GM18520 (cell line): ENCODE results near the gene ROR2.
"Not testable (repeated sequence)": the region's sequence is repeated elsewhere in the genome, so short reads cannot be mapped to it uniquely, and the experiment has no call there.

Source experiments
- ATAC-seq: cut with Tn5 transposase; IDR thresholded peaks from one replicate; pipeline ENCODE4 v1.9.1; 2021; ENCODE audit not compliant: unreplicated experiment

ROR2 gene

DNA sequence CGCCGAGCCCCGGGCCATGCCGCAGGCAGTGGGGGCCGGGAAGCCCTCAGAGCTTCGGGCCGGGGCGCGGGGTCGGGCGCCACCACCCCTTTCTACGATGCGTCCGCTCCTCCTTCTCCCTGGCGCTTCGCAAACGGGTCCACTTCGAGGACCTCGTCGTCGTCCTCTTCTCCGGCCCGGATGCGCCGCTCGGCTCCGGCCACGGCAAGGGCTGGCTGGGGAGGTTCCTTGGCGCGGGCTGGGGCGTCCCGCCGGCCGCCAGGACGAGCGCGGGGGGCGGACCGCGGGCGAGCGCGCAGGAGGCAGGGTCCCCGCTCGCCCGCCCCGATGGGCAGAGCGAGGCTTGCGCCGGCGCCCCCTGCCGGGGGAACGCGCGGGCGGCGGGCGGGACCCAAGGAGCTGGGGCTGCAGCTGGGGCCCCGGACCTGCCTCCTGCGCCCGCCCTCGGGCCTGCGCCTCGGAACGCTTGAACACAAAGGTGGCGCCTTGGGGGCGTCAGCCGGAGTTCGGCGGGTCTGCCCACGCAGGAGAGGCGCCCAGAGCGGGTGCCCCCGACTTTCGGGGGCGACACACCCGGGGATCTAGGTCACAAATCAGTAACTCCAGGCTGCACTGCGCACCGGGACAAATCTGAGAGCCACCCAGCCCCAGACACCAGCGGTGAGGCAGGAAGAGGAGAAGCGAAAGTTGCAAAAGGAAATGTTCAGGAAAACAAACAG, at the start of gene ROR2:
Gene ROR2 (minus strand): TSS at position 283 of the 719 bp plus-strand sequence.
- no peak for ATAC-seq

DNA sequence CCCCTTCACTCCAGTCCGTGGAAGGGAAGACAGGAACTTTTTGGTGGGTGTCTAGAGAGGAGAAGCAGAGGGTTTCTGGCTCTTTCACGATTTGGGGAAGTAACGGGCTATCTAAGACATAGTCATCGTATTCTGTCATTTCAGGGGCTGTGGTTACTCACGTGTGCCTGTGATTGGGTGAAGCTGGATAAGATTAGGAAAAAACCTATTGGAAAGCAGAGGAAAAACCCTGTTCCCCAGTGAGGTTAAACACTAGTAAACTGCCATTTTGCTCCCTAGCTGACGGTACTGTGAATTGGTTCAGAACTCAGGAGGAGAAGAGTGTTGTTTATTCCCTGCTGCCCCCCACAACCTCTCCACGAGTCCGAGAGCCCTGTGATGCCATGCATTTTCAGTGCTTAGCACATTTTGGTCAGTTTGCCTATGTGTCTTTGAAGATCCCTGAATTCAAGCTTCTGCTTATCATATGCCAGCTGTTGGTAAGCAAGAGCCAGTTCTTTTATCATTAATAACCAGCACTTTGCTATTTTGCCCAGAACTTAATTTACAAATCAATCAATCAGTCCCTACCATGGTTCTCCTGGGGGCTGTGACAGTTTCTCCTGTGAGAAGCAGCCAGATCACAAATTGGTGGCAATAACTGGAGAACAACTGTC, 45.1 kb upstream of the ROR2 start:
- no peak for ATAC-seq

DNA sequence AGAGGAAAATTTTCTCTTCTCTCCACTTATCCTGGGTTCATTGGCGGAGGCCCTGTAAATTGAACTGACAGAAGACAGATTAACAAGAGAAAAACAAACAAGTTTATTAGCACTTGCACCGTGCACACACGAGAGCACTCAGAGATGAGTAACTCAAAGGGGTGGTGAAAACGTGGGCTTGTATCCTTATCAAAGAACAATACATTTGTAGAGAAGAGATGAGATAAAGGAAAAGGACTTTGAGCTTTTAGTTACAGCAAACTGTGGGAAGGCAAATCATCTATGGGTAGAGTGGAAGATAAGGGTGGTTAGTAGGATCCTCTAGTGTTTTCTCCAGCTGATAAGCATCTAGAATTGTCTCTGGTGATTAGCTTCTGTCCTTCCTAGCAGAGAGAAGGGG, 44.4 kb upstream of the ROR2 start:
- ATAC-seq: no peak

DNA sequence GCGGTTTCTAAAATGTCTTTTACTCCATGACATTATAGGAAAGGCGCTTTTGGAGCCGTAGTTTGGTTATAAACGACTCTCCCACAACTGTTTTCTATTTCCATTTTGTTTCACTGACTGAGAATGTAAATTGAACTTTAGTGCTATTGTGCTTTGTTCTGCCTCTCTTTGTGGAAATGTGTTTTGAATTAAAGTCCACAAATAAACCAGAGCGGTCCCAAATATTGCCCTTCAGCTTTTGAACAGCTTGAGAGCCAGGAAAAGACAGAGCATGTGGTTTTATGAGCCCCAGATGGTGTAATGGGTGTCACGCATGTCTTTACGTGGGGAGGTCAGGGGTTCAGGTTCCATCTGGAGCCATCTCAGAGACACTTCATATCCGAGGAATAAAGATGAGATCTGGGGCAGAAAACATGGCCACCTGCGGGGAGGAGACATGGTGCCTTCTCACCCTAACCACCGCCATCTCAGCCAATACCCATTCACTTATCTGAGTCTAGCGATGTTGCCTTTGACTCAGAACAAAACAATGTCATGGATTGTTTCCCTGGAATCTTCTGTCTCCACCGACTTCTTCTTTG, 42.5 kb upstream of the ROR2 start:
- no peak for ATAC-seq

DNA sequence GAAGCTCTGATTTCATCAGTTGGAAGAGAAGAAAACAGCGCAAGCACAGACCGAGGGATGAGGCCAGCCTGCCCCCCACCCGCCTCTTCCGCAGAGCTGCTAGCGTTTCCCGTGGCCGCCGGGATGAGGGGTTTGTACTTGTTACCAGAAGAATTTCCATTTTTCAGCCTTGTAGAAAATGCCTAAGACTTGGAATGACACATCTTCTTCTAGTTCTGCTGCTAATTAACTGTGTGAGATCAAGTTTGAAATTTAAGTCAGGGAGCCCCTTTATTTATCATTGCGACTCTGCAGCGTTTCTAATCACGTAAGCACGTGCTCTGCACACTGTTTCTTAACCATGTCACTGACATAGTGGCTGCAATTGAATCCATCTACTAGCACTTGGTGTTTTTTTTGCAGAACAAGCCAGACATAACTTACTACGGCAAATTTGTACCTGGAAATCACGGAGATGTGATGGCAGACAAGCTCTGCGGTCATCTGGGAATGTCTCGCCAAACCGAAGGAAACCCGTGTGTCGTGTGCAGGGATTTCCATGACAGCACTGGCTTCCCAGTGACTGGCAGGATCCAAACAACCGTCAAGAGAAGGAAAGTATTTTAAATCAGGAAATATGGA, 41.8 kb upstream of the ROR2 start:
- no peak for ATAC-seq

DNA sequence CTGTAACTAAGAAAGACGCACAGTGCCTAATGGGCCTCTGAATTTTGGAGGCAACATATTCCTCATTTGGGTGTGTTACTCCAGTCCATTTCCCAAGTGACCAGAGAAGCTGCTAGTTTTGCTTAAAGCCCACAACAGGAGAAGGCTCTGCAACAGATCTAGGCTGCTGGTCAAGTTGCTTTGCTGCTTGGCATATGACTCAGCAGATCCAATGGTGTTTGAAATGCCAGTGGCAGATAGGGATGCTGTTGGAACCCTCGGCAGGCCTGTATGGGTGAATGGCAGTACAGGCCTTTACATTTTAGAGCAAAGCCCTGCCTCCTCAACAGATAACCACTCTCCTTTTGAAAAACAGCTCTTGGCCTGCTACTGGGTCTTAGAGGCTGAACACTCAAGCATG, 36.2 kb upstream of the ROR2 start:
- ATAC-seq: no peak

DNA sequence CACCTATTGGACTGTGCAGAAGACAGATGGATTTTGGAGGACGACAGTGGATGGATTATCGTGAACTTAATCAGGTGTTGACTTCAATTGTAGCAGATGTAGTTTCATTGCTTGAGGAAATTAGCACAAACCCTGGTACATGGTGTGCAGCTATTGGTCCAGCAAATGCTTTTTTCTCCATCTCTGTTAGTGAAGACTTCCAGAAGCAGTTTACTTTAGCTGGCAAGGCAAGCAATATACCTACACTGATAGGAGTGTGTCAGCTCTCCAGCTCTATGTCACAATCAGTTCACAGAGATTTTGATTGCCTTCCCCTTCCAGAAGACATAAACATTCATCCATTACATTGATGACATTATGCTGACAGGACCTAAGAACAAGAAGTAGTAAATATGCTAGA, 35.7 kb upstream of the ROR2 start:
- ATAC-seq: no peak

DNA sequence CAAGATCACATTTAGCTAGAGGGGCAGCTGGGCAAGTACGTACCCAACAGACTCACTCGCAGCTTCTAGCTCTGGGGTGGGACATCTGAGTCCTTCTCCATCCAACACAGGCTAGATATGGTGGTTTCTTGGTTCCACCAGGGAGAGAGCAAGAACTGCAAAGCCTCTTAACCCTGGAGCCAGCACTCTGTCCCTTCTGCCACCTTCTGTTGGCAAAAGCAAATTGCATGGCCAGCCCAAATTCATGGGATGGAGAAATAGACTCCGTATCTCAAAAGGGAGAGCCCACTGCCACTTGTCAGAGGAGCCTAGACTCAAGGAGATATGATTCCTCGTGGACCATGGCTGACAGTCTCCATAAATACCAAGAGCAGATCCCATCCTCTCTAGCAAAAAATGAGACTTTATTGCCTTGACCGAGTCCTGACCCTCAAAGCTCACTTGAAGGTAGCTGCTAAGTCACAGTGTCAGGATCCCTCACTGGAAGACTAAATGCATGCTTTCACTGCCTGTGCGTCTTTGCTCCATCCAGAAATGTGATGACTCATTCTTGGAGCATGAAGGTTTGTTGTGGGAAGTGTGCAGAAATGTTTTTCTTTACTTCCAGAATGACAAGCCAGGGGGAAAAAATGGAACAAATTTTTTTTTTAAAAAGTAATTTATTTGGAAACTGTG, 28.8 kb upstream of the ROR2 start:
- no peak for ATAC-seq

DNA sequence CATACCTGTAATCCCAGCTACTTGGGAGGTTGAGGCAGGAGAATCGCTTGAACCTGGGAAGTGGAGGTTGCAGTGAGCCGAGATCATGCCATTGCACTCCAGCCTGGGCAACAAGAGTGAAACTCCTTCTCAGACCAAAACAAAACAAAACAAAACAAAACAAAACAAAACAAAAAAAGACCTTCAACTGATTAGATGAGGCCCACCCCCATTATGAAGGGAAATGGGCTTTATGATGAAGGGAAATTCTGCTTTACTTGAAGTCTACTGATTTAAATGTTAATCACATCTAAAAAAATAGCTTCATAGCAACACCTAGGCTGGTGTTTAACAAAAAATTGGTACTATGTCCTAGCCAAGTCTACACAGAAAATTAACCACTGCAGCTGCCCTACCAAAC, 25.2 kb upstream of the ROR2 start:
- not testable (repeated sequence) for ATAC-seq

DNA sequence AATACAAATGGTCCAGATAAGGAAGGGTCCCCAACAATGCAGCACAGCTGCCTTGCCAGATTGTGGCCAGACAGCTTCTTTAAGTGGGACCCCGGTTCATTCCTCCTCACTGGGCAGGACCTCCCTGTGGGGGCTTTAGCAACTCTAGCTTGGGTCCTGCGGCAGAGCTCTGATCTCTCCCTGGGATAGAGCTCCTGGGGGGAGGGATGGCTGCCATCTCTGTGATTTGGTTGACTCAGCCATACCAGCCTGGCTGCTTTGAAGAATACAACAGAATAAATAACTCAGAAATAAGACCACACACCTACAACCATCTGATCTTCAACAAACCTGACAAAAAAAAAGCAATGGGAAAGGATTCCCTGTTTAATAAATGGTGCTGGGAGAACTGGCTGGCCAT, 22.7 kb upstream of the ROR2 start:
- no peak for ATAC-seq

DNA sequence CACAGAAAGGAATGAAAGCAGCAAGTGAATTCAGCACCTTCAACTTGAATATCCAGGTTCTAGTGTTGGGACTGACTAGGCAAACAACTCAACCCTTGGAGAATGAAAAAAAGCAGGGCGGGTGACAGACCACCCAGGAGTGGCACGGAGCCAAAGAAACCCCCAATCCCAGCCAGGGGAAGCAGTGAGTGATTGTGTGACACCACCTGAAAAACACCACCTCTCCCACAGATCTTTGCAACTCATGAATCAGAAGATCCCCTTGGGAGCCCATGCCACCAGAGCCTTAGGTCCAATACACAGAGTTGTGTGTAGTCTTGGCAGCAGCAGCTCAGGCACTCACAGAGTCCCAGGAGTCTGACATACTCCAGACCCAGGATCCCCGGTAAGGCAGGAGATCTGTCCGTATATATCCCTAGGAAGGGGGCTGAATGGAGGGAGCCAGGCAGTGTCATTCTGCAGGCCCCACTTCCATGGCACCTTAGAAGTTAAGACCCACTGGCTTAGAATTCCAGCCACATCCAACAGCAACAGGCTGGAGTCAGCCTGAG, 22.1 kb upstream of the ROR2 start:
- ATAC-seq: no peak

DNA sequence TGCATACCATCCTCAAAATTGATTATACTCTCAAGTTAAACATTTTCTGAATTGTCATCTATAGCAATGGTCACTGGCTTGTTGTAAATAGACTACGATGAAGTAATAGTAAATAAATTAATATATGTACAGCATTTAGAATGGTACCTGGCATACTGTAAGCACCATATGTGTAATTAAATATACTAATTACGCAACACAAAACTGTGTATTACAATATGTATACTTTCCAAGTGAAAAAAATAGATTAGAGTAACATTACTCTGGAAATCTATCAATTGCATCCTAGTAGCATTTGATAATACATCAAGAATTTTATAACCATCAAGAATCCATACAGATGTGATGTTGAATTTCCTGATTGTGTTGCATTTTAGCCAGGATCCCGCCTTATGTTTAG, 17.2 kb upstream of the ROR2 start:
- ATAC-seq: no peak

DNA sequence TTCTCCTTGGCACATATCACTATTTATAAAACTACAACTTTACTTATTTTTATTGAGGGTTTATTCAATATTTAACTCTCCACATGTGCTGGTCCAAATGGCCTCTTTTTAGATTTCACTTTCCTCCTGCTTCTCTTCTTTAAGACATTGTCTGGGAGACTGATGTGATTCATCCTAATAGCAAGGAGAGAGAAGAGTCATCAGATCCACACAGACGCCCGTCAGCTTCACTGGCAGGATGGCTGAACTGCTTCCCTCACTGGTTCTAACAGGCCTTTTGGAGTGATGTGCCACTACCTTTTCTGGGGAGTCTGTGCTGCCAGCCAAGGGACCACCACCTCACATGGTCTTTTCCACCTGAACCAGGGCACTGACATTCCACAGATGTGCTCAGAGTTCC, 16.5 kb upstream of the ROR2 start:
- ATAC-seq: no peak

DNA sequence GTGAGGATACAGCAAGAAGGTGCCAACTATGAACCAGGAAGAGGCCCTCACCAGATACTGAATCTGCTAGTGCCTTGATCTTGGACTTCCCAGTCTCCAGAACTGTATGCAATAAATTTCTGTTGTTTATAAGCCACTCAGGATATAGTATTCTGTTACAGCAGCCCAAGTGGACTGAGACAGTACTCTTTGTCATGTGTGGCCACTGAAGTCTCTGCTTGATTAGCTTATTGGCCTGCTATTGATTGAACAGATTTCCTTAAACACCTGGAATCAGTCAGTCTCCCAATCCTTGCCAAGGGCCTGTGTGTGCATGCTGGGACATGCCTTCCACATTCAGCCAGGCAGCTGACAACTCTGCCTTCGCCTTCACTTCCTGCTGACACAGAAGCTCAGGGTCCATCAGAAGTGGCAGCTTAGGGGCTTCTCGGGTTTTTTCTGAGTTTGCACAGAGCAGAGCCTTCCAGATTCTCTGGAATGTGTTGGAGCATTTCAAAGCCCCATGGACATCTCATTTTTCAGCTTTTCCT, 13.7 kb upstream of the ROR2 start:
- no peak for ATAC-seq

DNA sequence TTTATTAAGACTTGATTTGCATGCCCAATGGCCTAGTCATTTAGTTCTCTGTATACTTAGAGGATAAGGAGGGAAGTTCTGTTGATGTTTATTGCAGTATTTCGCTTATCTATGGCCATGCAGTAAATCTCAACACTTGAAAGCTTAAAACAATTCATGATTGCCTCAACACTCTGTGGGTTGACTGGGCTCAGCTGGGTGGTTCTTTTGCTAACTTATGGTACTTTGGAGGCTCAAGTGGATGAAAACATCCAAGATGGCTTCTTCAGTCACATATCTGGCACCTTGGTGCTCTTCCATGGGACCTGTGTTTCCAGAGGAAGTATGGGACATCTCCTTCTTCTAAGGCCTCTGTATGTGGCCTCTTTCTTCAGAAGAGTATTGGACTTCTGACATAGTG, 10.3 kb upstream of the ROR2 start:
- ATAC-seq: no peak

DNA sequence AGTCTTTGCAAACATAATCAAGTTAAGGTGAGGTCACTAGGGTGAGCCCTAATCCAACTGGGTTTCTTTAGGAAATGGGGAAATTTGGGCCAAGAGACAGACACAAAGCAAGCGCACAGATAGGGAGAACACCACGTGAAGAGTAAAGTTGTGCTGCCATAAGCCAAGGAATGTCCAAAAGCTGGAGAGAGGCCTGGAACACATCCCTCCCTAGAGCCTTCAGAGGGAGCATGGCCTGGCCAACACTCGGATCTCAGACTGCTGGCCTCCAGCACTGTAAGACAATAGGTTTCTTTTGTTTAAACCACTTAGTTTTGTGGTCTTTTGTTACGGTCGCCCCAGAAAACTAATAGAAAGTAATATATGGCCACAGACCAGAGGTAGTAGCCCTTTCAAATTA, 8.1 kb upstream of the ROR2 start:
- ATAC-seq: no peak

DNA sequence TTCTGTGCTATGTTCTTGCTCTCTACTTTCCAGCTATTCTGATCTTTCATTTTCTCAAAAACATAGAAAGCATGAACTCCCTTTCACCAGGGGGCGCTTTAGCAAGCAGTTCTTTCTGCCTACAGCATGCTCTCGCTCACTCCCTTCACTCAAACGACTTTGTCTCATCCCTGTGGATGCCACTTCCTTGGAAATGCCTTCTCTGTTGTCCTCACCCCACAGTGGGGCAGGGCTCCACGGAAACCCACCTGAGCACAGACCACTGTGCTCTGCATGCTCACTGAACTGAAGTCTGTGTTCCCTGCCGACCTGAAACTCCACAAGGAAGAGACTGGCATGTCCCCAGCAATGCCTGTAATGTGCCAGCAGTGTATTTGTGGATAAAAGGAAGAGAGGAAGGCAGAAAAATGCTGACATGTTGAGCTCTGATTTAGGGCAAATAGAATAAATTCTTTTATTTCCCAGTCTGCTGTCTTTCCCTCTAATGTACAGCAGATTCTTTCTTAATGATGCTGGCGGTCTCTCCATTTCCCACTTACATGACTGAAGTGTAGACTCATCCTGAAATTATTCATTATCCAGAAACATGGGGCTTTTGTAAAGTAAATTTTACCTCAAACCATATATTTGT, 4.9 kb upstream of the ROR2 start:
- no peak for ATAC-seq

DNA sequence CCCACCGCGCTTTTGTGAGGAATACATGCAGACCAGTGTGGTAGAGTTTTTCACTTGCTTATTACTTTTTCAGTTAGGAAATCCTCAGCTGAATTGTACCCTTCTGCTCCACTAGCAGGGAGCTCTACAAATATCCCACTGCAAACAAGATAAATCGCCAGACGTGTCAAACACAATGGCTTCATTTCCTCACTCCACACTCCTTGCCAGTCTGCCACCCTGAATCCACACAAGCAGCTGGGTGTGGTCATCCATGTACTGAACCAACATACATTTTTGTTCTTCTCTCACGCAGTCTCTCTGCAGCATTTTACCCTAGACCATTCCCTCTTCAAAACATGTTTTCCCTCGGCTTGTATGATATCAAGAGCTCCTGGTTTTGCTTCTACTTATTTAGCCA, 3.7 kb upstream of the ROR2 start:
- no peak for ATAC-seq

DNA sequence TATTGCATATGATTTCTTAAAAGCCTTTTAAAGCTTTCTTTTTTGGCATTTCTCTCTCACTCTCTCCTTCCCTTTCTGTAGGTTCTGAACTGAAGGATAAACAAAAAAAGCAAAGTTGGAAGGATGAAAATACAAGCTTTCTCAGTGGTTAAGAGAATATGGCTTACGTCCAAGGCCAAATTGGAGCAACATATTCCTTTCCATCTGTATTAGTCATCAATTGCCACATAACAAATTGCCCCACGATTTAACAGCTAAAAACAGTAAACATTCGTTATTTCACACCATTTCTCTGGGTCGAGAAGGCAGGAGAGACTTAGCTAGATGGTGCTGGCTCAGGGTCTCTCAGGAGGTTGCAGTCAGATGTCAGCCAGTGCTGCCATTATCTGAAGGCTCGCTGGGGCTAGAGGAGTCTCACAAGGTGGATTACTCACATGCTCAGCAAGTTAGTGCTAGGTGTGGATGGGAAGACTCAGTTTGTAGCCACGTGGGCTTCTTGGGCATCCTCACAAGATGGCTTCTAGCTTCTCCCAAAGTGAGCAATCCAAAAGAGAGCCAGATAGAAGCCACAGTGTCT, 2.0 kb upstream of the ROR2 start:
- ATAC-seq: no peak

DNA sequence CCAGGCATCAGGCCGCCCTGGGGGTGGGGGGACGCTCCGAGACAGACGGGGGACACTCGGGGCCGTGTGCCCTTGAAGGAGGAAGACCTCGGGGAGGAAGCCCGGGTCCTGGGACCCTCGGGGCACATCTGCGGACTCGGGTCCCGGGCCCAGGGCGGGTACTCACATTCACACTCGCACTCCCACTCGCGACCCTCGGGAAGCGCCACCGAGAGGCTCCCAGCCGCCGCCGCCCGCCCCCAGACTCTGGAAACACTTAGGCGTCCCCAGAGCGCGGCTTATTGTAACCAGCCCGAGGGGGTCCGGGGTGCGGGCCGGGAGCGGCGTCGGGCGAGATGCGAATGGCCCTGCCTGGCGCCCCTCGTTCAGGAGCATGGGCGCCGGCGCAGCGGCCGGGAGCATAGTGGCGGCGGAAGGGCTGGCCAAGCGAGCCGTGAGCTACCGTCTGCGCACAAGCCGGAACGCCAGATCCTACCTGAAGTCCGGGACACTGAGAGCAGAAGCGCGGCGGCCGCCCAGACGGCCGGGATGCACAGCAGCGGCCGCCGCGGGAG, 559 bp downstream of the ROR2 start:
- no peak for ATAC-seq
